ENCODE data around the gene C2.

The C2 gene

DNA sequence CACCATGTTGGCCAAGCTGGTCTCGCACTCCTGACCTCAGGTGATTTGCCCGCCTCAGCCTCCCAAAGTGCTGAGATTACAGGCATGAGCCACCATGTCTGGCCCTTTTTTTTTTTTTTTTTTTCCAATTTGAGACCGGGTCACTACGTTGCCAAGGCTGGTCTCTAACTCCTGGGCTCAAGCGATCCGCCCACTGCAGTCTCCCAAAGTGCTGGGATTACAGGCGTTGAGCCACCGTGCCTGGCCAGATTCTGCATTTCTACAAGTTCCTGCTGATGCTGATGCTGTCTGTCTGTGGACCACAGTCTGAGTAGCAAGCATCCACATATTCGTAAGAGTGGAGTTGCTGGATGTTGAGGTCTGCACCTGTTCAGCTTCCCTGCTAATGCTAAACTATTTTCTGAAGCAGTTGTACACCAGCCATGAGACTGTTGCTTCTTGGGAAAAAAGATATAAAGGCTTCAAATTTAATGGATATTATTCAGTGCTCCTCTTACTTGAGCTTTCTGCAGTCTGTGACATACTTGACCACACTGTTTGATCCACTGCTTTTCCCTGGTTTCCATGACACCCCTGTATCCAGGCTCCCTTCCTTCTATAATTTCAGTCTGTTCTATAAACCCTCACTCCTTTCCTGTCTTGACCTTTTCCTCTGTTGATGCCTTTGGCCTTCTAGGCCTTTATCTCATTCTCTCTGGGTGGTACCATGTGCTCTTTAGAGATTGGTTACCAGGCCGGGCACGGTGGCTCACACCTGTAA, 15.5 kb upstream of the C2 start:
- TF ChIP-seq, protein P1, sequence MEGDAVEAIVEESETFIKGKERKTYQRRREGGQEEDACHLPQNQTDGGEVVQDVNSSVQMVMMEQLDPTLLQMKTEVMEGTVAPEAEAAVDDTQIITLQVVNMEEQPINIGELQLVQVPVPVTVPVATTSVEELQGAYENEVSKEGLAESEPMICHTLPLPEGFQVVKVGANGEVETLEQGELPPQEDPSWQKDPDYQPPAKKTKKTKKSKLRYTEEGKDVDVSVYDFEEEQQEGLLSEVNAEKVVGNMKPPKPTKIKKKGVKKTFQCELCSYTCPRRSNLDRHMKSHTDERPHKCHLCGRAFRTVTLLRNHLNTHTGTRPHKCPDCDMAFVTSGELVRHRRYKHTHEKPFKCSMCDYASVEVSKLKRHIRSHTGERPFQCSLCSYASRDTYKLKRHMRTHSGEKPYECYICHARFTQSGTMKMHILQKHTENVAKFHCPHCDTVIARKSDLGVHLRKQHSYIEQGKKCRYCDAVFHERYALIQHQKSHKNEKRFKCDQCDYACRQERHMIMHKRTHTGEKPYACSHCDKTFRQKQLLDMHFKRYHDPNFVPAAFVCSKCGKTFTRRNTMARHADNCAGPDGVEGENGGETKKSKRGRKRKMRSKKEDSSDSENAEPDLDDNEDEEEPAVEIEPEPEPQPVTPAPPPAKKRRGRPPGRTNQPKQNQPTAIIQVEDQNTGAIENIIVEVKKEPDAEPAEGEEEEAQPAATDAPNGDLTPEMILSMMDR (IDR thresholded peaks at IDR 0.05; ENCODE audit: insufficient read depth, low read depth, low read length, missing control alignments): no peak
- DNase-seq (ENCODE audit: low read depth): no peak
- H3K4me3 ChIP-seq (ENCODE audit: low read depth, low read length): no peak overlapping the region

DNA sequence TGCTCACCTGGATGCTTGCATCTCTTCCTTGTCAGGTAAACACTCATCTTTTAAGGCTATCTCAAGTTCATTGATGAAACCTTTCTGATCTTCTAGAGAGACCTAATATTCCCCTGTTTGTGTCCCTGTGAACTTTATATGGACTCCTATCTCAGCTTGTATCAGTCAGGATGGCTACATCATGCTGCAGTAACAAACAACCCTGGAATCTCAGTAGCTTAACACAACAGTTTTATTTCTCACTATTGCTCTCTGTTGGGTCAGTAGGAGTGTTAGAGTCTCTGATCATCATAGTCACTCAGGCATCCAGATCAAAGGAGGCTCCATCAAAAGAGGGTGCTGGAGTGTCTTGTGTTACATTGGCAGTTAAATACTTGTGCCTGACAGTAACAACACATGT, 12.2 kb upstream of the C2 start:
- TF ChIP-seq, protein P1 (IDR thresholded peaks at IDR 0.05; ENCODE audit: insufficient read depth, low read depth, low read length, missing control alignments): no peak
- no peak for DNase-seq (ENCODE audit: low read depth)

DNA sequence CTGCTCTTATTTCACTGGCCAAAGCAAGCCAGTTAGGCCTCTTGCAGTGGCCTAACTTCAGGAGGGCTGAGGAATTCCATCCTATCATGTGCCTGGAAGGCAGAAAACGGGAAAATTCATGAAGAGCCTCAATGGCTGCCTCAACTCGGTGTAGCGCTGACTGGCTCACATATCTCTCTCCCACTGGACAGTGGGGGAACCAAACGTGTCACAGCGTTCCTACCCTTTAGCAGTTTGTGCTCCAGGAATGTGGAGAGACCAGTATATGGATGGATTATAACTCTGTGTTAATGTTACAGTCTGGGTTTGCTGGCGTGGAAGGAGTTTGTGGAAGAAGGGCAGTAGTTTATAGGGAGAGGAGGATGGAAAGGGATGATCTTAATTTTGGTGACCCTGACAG, 11.8 kb upstream of the C2 start:
- H3K4me3 ChIP-seq (ENCODE audit: low read depth, low read length): no peak overlapping the region
- DNase-seq (ENCODE audit: low read depth): no peak
- TF ChIP-seq, protein P1 (IDR thresholded peaks at IDR 0.05; ENCODE audit: insufficient read depth, low read depth, low read length, missing control alignments): no peak

More for the DNA sequence above, 12.2 kb upstream of the C2 start:
- H3K4me3 ChIP-seq (ENCODE audit: low read depth, low read length): no peak overlapping the region

DNA sequence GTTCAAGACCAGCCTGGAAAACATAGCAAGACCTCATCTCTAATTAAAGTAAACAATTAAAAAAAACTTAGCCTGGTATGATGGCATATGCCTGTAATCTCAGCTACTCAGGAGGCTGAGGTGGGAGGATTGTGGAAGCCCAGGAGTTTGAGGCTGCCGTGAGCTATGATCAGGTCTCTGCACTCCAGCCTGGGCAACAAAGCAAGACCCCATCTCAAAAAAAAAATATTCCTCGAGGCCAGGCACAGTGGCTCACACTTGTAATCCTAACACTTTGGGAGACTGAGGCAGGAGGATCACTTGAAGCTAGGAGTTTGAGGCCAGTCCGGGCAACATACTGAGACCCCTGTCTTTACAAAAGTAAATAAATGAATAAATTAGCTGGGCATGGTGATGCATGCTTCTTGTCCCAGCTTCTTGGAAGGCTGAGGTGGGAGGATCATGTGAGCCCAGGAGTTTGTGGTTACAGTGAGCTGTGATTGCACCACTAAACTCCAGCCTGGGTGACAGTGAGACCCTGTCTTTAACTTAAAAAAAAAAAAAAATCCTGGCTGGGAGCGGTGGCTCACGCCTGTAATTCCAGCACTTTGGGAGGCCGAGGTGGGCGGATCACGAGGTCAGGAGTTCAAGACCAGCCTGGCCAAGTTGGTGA, 9.3 kb upstream of the C2 start:
- no peak overlapping the region for H3K4me3 ChIP-seq (ENCODE audit: low read depth, low read length)
- TF ChIP-seq, protein P1 (IDR thresholded peaks at IDR 0.05; ENCODE audit: insufficient read depth, low read depth, low read length, missing control alignments): no peak
- no peak for DNase-seq (ENCODE audit: low read depth)

DNA sequence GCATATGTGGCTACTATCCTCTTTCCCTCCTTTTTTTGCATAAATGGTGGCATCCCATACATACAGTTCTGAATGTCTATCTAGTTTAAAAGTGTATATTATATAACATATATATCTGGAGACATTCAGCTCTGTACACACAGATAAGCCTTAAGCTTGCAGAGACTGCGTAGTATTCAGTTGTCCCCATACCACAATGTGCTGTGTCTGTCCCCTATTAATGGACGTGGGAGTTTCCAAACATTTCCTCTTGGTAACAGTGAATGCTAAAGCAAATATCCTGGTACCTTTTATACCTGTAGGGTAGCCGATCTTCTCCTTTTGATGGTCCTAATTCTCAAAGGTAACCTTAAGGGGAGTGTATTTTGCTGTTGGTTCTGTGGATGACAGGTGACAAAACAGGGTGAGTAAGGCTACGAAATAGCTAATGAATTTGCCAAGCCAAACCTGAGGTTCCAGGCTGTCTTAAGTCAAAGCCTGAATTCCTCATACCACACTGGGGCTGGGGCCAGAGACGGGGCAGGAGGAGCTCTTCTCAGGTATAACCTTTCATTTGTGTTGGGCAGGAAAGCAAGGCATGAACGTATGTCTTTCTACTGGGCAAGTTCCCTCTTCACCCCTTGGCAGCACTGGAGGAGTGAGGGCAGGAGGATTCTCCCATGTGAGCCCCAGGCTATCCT, 7.8 kb upstream of the C2 start:
- no peak for DNase-seq (ENCODE audit: low read depth)
- TF ChIP-seq, protein P1 (IDR thresholded peaks at IDR 0.05; ENCODE audit: insufficient read depth, low read depth, low read length, missing control alignments): no peak
- no peak overlapping the region for H3K4me3 ChIP-seq (ENCODE audit: low read depth, low read length)

DNA sequence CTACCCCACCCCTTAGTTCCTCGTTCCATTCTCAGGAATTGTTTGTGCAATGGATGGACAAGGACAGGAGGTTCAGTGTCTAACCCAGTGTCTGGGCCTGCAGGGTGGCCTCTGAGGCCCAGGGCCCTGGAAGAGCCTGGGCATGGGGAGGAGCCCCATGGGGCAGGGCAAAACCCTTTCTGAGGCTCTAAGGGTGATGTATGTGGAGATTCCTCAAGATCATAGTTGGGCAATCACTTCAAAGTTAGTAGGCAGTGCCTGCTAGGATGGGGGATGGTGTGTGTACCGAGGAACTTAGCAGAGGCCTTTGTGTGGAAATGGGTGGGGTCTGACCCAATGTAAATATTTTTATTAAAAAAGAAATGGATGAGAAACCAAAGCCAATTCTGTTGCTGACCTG, 6.7 kb upstream of the C2 start:
- DNase-seq (ENCODE audit: low read depth): no peak
- TF ChIP-seq, protein P1 (IDR thresholded peaks at IDR 0.05; ENCODE audit: insufficient read depth, low read depth, low read length, missing control alignments): no peak
- no peak overlapping the region for H3K4me3 ChIP-seq (ENCODE audit: low read depth, low read length)
